HepG2 (cell line): Measurements from ENCODE around the gene ZNF771. TPM values are rescaled to one million over a fixed set of nuclear protein-coding genes. Genes with fewer than 3 reads are reported as not detected.
A peak's percentile ranks its signal among the peaks of the same experiment; 100 is the strongest.

ENCODE experiments used
- ATAC-seq: fragments of 200-7000 bp; cut with Tn5 transposase; 3 replicates; pipeline ENCODE4 v1.9.1; 2020; ENCODE audit warnings: mild to moderate bottlenecking, moderate library complexity
- BruUV-seq: library from RNA; stranded (reverse); fragments of 400-500 nt; replicated peaks from 2 replicates; lab custom pipeline; 2021; lab: Mats Ljungman, UMichigan
- CTCF ChIA-PET: fragments of 300-600 bp; formaldehyde crosslinking; extraction: SDS; loops from one replicate; lab custom pipeline; 2021; ENCODE audit warnings: low total read pairs, inconsistent platforms, low intra/inter-chr PET ratio; lab: Yijun Ruan, JAX
- POLR2A ChIA-PET: fragments of 350-600 bp; sonication (Branson Sonifier 250); formaldehyde crosslinking; loops from one replicate; lab custom pipeline; 2020; ENCODE audit warnings: antibody characterized with exemption, inconsistent platforms; lab: Yijun Ruan, JAX
- DNase-seq: peaks from one replicate; pipeline ENCODE4 v3.0.0-alpha.2; 2015; ENCODE audit warnings: low spot score
- FAIRE-seq: peaks from 3 replicates; lab custom pipeline; 2011; peaks lifted over from hg19 to GRCh38; lab: Jason Lieb, UNC
- H2AFZ ChIP-seq: one replicate; pipeline ENCODE4 v1.6.1; 2011; ENCODE audit warnings: low read length, inconsistent platforms
- H3K27ac ChIP-seq: fragments of 300-600 bp; 3 replicates; pipeline ENCODE4 v1.8.0; 2011; ENCODE audit warnings: mixed run types, mild to moderate bottlenecking, mixed read lengths, low read length, inconsistent platforms; ENCODE audit not compliant: insufficient read depth; ENCODE audit errors: extremely low read length
- H3K27me3 ChIP-seq, 2 experiments: fragments of 200-600 bp in 1 of 2; 2 replicates in 1 of 2; 3 replicates in 1 of 2; pipeline versions ENCODE4 v1.6.0 to v1.8.0; 2011; ENCODE audit warnings: low read length in 2 of 2, mild to moderate bottlenecking in 2 of 2, moderate library complexity in 2 of 2, inconsistent platforms in 1 of 2; ENCODE audit not compliant: insufficient read depth in 2 of 2, control insufficient read depth in 1 of 2
- H3K36me3 ChIP-seq, 2 experiments: fragments of 200-600 bp in 1 of 2; replicated peaks in 1 of 2; 2 replicates in 1 of 2; 3 replicates in 1 of 2; pipeline versions ENCODE4 v1.5.1 to v1.8.0; 2011; ENCODE audit warnings: low read length in 2 of 2, inconsistent platforms in 1 of 2; ENCODE audit not compliant: insufficient read depth in 2 of 2, control insufficient read depth in 1 of 2
- H3K4me1 ChIP-seq: 2 replicates; pipeline ENCODE4 v1.5.1; 2012; ENCODE audit warnings: low read length, inconsistent platforms; ENCODE audit not compliant: insufficient read depth
- H3K4me2 ChIP-seq: 2 replicates; pipeline ENCODE4 v1.6.0; 2011; ENCODE audit warnings: low read depth, low read length, inconsistent platforms
- H3K4me3 ChIP-seq, 3 experiments: fragments of 200-600 bp in 1 of 3; sonication (generic), shearing (Covaris generic) in 1 of 3; replicated peaks in 1 of 3; 2 replicates each; pipeline ENCODE4 v1.5.1; 2011 to 2016; ENCODE audit warnings: low read length in 3 of 3, inconsistent platforms in 2 of 3, low read depth in 2 of 3, mild to moderate bottlenecking in 2 of 3, control low read depth in 1 of 3, mixed read lengths in 1 of 3; ENCODE audit not compliant: insufficient read depth in 1 of 3
- H3K79me2 ChIP-seq: one replicate; pipeline ENCODE4 v1.6.1; 2011; ENCODE audit warnings: low read length, inconsistent platforms; ENCODE audit not compliant: insufficient read depth
- H3K9ac ChIP-seq: 2 replicates; pipeline ENCODE4 v1.6.0; 2011; ENCODE audit warnings: mild to moderate bottlenecking, low read depth, low read length, inconsistent platforms; ENCODE audit not compliant: insufficient read depth
- H3K9me3 ChIP-seq: 2 replicates; pipeline ENCODE4 v1.5.1; 2012; ENCODE audit warnings: mild to moderate bottlenecking, low read length
- H4K20me1 ChIP-seq: 2 replicates; pipeline ENCODE4 v1.6.0; 2011; ENCODE audit warnings: inconsistent platforms, mild to moderate bottlenecking, low read length, moderate library complexity; ENCODE audit not compliant: insufficient read depth
- AGO2 ChIP-seq: fragments of 200-400 bp; formaldehyde crosslinking; optimal IDR thresholded peaks from 2 replicates; pipeline ENCODE3; 2017; ENCODE audit warnings: mild to moderate bottlenecking, low read depth, low read length, moderate library complexity
- CBX5 ChIP-seq: sonication (generic); formaldehyde crosslinking; IDR thresholded peaks from 2 replicates; pipeline ENCODE4 v1.4.0; 2020; ENCODE audit warnings: missing genetic modification reagents, borderline replicate concordance
- CREM ChIP-seq, 2 experiments: sonication (generic) in 1 of 2; formaldehyde crosslinking in 1 of 2; IDR thresholded peaks; 2 replicates each; pipeline versions ENCODE4 v1.4.0 to v1.6.1; 2016 to 2020; ENCODE audit warnings: antibody characterized with exemption in 1 of 2, mild to moderate bottlenecking in 1 of 2, missing genetic modification reagents in 1 of 2
- HMG20B ChIP-seq: conservative IDR thresholded peaks from 2 replicates; pipeline ENCODE4 v1.6.1; 2016; ENCODE audit warnings: missing genetic modification reagents, missing compliant biosample characterization
- NR2C2 ChIP-seq: sonication (generic); formaldehyde crosslinking; IDR thresholded peaks from 2 replicates; pipeline ENCODE4 v1.4.0; 2020; ENCODE audit warnings: missing genetic modification reagents, mild to moderate bottlenecking, moderate library complexity, borderline replicate concordance
- POGZ ChIP-seq: sonication (generic); formaldehyde crosslinking; IDR thresholded peaks from 2 replicates; pipeline ENCODE4 v1.4.0; 2020; ENCODE audit warnings: mild to moderate bottlenecking, missing genetic modification reagents
- SATB2 ChIP-seq: sonication (generic); formaldehyde crosslinking; IDR thresholded peaks from 2 replicates; pipeline ENCODE4 v1.5.0; 2020; ENCODE audit warnings: missing genetic modification reagents
- YEATS4 ChIP-seq: sonication (generic); formaldehyde crosslinking; IDR thresholded peaks from 2 replicates; pipeline ENCODE4 v1.4.0; 2020; ENCODE audit warnings: missing genetic modification reagents, borderline replicate concordance
- ZFY ChIP-seq: sonication (generic); formaldehyde crosslinking; IDR thresholded peaks from 2 replicates; pipeline ENCODE4 v1.4.0; 2020; ENCODE audit warnings: missing genetic modification reagents
- ZNF225 ChIP-seq: sonication (generic); formaldehyde crosslinking; IDR thresholded peaks from 2 replicates; pipeline ENCODE4 v1.4.0; 2020; ENCODE audit warnings: mild to moderate bottlenecking, missing genetic modification reagents
- ZNF296 ChIP-seq: sonication (generic); formaldehyde crosslinking; conservative IDR thresholded peaks from 2 replicates; pipeline ENCODE4 v1.5.0; 2020; ENCODE audit warnings: mild to moderate bottlenecking, missing genetic modification reagents
- ZNF34 ChIP-seq: sonication (generic); formaldehyde crosslinking; IDR thresholded peaks from 2 replicates; pipeline ENCODE4 v1.4.0; 2020; ENCODE audit warnings: mild to moderate bottlenecking, missing genetic modification reagents, borderline replicate concordance
- ZNF431 ChIP-seq: sonication (generic); formaldehyde crosslinking; IDR thresholded peaks from 2 replicates; pipeline ENCODE4 v1.9.0; 2022; ENCODE audit warnings: missing genetic modification reagents, low read depth, mild to moderate bottlenecking, borderline replicate concordance
- ZNF614 ChIP-seq: IDR thresholded peaks from 2 replicates; pipeline ENCODE4 v1.6.1; 2018; ENCODE audit warnings: missing biosample characterization, missing genetic modification reagents, inconsistent platforms, borderline replicate concordance
- ZNF670 ChIP-seq: sonication (generic); formaldehyde crosslinking; IDR thresholded peaks from 2 replicates; pipeline ENCODE4 v1.8.0; 2022; ENCODE audit warnings: mild to moderate bottlenecking, missing genetic modification reagents, borderline replicate concordance
- ZNF768 ChIP-seq: sonication (generic); formaldehyde crosslinking; IDR thresholded peaks from 2 replicates; pipeline ENCODE4 v1.4.0; 2020; ENCODE audit warnings: missing genetic modification reagents
- ZNF790 ChIP-seq: sonication (generic); formaldehyde crosslinking; IDR thresholded peaks from 2 replicates; pipeline ENCODE4 v1.8.0; 2022; ENCODE audit warnings: missing genetic modification reagents, mild to moderate bottlenecking, borderline replicate concordance
- WGBS: methylation state at CpG from one replicate; pipeline ENCODE4 v1.1.6; 2017; ENCODE audit warnings: low lambda C conversion rate; 5-methylcytosine and 5-hydroxymethylcytosine counted together
- in situ Hi-C: cut with HindIII; loops from 2 replicates; pipeline ENCODE4 v1.10.0; 2017; ENCODE audit warnings: low pct_unique_long_range_greater_than_20kb; ENCODE audit not compliant: extremely low pct_ligation_motif_present
- intact Hi-C: fragments of 100-400 bp; cut with micrococcal nuclease; formaldehyde crosslinking; loops from one replicate; pipeline ENCODE4 v1.10.0; 2022; ENCODE audit not compliant: unreplicated experiment
- polyA plus RNA-seq, 8 experiments: library from polyadenylated mRNA; depleted of rRNA in 3 of 8; stranded (reverse) in 7 of 8; unstranded in 1 of 8; fragments of >200 nt; fragmentation: Illumina TruSeq in 4 of 8; extraction: Trizol in 4 of 8; gene quantifications; 2 replicates each; pipeline versions ENCODE4 v1.2.1 to v1.2.3, GENCODE V29; 2011 to 2016; ENCODE audit warnings: low read depth in 4 of 8, missing spikeins in 1 of 8, mixed read lengths in 1 of 8; ENCODE audit not compliant: insufficient read depth in 1 of 8
- total RNA-seq, 5 experiments: library from RNA; depleted of rRNA; stranded (reverse); fragments of >200 nt; fragmentation: Illumina TruSeq; extraction: Trizol; gene quantifications; 2 replicates each; pipeline ENCODE4 v1.2.3, GENCODE V29; 2016; ENCODE audit warnings: low read depth in 1 of 5
- TF ChIP-seq, protein P1 (sequence below): sonication (generic); formaldehyde crosslinking; IDR thresholded peaks from 2 replicates; pipeline ENCODE4 v1.4.0; 2020; ENCODE audit warnings: missing genetic modification reagents
- TF ChIP-seq, protein P2 (sequence below): sonication (generic); formaldehyde crosslinking; IDR thresholded peaks from 2 replicates; pipeline ENCODE4 v1.4.0; 2020; ENCODE audit warnings: missing genetic modification reagents

The ZNF771 gene
- total and polyA plus RNA-seq, 2 of the 13 experiments (the other 11 are each of a cell fraction or from before 2014, with no cell fraction given) = 5.0 to 11.8 TPM

DNA sequence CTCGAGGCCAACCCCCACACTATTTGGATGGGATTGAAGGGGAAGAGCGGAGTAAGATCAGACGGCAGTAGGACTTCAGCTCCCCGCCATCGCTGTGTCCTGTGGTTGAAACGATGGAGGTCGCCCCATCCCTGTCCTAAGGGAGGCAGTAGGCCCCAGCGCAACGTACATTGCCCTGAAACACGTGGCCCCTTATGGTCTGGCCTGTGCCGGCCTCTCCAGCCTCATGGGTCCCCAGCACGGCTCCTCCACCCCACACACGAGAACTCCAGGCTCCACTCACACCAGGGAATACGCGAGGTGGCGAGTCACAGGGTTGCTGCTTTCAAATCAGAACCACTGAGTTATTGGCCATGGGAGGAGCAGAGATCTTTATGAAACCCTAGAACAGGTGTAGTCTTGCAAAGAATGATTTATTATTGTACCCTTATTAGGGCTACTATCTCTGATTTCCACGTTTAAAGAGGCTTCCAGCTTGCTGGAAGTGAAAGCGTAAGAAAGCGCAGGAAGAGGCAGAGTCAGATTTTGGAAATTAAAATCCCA, 23.1 kb downstream of the ZNF771 start:
- ChIA-PET CTCF (interaction anchor here (0.7 to 1.9 kb wide), 9 partner anchors 15 to 198 kb away, joined by 3 to 13 read pairs (median 4); partner anchors contain the start of genes SEPHS2, ZNF48 and ZNF747), POLR2A (interaction anchor here (0.8 to 2.3 kb wide), 38 partner anchors 10 to 290 kb away, joined by 3 to 50 read pairs (median 8); partner anchors contain the start of genes CD2BP2, FBRS, TBC1D10B and ZNF48)
- peak overlapping the region; percentile 78 for H3K4me2 ChIP-seq
- H4K20me1 ChIP-seq = no peaks in the 10 kb centered on the region
- no peaks in the 10 kb centered on the region for H3K9me3 ChIP-seq
- H3K4me3 ChIP-seq = peak overlapping the region; percentile 2 to 84 (median 28); a peak in 5 of 6 replicates
- peak overlapping the region; percentile 46 for H3K9ac ChIP-seq
- FAIRE-seq = no peak
- peaks cover 0 to 5% of the 10 kb centered on the region in 2 experiments; a peak in 2 of 5 replicates for H3K27me3 ChIP-seq
- 38% methylated on average over 18 of the region's 19 CpGs for WGBS
- peaks cover 56% of the 10 kb centered on the region for H3K4me1 ChIP-seq
- peak; percentile 77 for DNase-seq
- no TSS peak for BruUV-seq
- intact Hi-C loops = loop anchor here (1.0 to 2.0 kb wide), 4 partner anchors 96 to 198 kb away; partner anchors contain the start of genes ZNF747 and ZNF768
- peak; percentile 76 for ATAC-seq
- in situ Hi-C loops = loop anchor here (10.0 kb wide), 1 partner anchor 174 kb away; no protein-coding TSS in a partner anchor
- peaks cover 8 to 14% of the 10 kb centered on the region in 2 experiments; a peak in 4 of 5 replicates for H3K36me3 ChIP-seq
- peaks cover 26% of the 10 kb centered on the region for H3K79me2 ChIP-seq
- H2AFZ ChIP-seq = peak overlapping the region; percentile 79
- H3K27ac ChIP-seq = peak overlapping the region; percentile 55
- TF ChIP-seq, protein P1, sequence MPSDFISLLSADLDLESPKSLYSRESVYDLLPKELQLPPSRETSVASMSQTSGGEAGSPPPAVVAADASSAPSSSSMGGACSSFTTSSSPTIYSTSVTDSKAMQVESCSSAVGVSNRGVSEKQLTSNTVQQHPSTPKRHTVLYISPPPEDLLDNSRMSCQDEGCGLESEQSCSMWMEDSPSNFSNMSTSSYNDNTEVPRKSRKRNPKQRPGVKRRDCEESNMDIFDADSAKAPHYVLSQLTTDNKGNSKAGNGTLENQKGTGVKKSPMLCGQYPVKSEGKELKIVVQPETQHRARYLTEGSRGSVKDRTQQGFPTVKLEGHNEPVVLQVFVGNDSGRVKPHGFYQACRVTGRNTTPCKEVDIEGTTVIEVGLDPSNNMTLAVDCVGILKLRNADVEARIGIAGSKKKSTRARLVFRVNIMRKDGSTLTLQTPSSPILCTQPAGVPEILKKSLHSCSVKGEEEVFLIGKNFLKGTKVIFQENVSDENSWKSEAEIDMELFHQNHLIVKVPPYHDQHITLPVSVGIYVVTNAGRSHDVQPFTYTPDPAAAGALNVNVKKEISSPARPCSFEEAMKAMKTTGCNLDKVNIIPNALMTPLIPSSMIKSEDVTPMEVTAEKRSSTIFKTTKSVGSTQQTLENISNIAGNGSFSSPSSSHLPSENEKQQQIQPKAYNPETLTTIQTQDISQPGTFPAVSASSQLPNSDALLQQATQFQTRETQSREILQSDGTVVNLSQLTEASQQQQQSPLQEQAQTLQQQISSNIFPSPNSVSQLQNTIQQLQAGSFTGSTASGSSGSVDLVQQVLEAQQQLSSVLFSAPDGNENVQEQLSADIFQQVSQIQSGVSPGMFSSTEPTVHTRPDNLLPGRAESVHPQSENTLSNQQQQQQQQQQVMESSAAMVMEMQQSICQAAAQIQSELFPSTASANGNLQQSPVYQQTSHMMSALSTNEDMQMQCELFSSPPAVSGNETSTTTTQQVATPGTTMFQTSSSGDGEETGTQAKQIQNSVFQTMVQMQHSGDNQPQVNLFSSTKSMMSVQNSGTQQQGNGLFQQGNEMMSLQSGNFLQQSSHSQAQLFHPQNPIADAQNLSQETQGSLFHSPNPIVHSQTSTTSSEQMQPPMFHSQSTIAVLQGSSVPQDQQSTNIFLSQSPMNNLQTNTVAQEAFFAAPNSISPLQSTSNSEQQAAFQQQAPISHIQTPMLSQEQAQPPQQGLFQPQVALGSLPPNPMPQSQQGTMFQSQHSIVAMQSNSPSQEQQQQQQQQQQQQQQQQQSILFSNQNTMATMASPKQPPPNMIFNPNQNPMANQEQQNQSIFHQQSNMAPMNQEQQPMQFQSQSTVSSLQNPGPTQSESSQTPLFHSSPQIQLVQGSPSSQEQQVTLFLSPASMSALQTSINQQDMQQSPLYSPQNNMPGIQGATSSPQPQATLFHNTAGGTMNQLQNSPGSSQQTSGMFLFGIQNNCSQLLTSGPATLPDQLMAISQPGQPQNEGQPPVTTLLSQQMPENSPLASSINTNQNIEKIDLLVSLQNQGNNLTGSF (CRISPR knock-in tag) = peak; percentile 93
- TF ChIP-seq YEATS4 (CRISPR knock-in tag) (peak; percentile 71), SATB2 (peak; percentile 49; the same call in 1 of the 2 replicates), NR2C2 (no peak; the same call in 1 of the 2 replicates), ZNF670 (CRISPR knock-in tag) (no peak; the same call in 1 of the 2 replicates), ZNF225 (CRISPR knock-in tag) (peak; percentile 95), ZNF296 (CRISPR knock-in tag) (no peak), AGO2 (no peak), ZFY (CRISPR knock-in tag) (peak; percentile 92), ZNF768 (CRISPR knock-in tag) (peak; percentile 72; the same call in 1 of the 2 replicates), HMG20B (CRISPR knock-in tag) (no peak; the same call in 1 of the 2 replicates), ZNF790 (CRISPR knock-in tag) (no peak), ZNF614 (no peak; the same call in 1 of the 2 replicates), ZNF431 (CRISPR knock-in tag) (peak; percentile 78; the same call in 1 of the 2 replicates), CREM (IDR thresholded peaks at IDR 0.05) (no peak; the same call in 1 of the 2 replicates), CREM (CRISPR knock-in tag; IDR thresholded peaks at IDR 0.05) (no peak), POGZ (CRISPR knock-in tag) (no peak), ZNF34 (CRISPR knock-in tag) (no peak), CBX5 (CRISPR knock-in tag) (peak; percentile 23; the same call in 1 of the 2 replicates)
- TF ChIP-seq, protein P2, sequence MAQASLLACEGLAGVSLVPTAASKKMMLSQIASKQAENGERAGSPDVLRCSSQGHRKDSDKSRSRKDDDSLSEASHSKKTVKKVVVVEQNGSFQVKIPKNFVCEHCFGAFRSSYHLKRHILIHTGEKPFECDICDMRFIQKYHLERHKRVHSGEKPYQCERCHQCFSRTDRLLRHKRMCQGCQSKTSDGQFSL (CRISPR knock-in tag) = peak; percentile 29; the same call in 1 of the 2 replicates
